Measurements from ENCODE around the gene HP1BP3.
"Not testable (repeated sequence)": the region's sequence is repeated elsewhere in the genome, so short reads cannot be mapped to it uniquely, and the experiment has no call there.

HP1BP3 gene

GRCh38 chr1:20726932-20727745 lies 60.0 kb downstream of the HP1BP3 start:
- no peak for DNase-seq

GRCh38 chr1:20726118-20726911 lies 60.8 kb downstream of the HP1BP3 start:
- no peak for DNase-seq

GRCh38 chr1:20725189-20726117 lies 61.7 kb downstream of the HP1BP3 start:
- DNase-seq, result no peak

- no peak for DNase-seq
Measured at GRCh38 chr1:20724364-20725188, 62.5 kb downstream of the HP1BP3 start.

- DNase-seq, result no peak
Measured at GRCh38 chr1:20723537-20724363, 63.4 kb downstream of the HP1BP3 start.

- no peak for DNase-seq
Measured at GRCh38 chr1:20723159-20723536, 64.0 kb downstream of the HP1BP3 start.

GRCh38 chr1:20721117-20722061 lies 65.7 kb downstream of the HP1BP3 start:
- no peak for DNase-seq

- no peak for DNase-seq
Measured at GRCh38 chr1:20720631-20721091, 66.4 kb downstream of the HP1BP3 start.

GRCh38 chr1:20719871-20720620 lies 67.1 kb downstream of the HP1BP3 start:
- no peak for DNase-seq

GRCh38 chr1:20719261-20719660 lies 67.8 kb downstream of the HP1BP3 start:
- no peak for DNase-seq

GRCh38 chr1:20718343-20718882 lies 68.7 kb downstream of the HP1BP3 start:
- DNase-seq, result not testable (repeated sequence)

GRCh38 chr1:20717452-20718342 lies 69.4 kb downstream of the HP1BP3 start, which contains the start of gene KIF17:
KIF17 (minus strand) TSS chr1:20718007; CDS start chr1:20717706, 301 bp downstream.
- peak; percentile 54 for DNase-seq

GRCh38 chr1:20716232-20716631 lies 70.9 kb downstream of the HP1BP3 start:
- DNase-seq, result no peak

GRCh38 chr1:20715406-20715805 lies 71.7 kb downstream of the HP1BP3 start:
- DNase-seq, result no peak

GRCh38 chr1:20713440-20713839 lies 73.7 kb downstream of the HP1BP3 start:
- no peak for DNase-seq

- no peak for DNase-seq
Measured at GRCh38 chr1:20712215-20712577, 74.9 kb downstream of the HP1BP3 start.

Measured in NCI-H2227 treated with DMSO at 0.1 percent for 48 hours (cell line).